GM12891 (cell line): ENCODE measurements around the gene BCAR3.

ENCODE experiments used
- POLR2A ChIP-seq: IDR thresholded peaks from 2 replicates; pipeline ENCODE4 v1.6.1; 2011; ENCODE audit warnings: low read depth, low read length, control low read depth
- POLR2AphosphoS5 ChIP-seq: IDR thresholded peaks from 2 replicates; pipeline ENCODE4 v1.6.1; 2011; ENCODE audit warnings: low read depth, low read length, control low read depth
- TAF1 ChIP-seq: IDR thresholded peaks from 2 replicates; pipeline ENCODE4 v1.6.1; 2011; ENCODE audit warnings: low read depth, low read length, control low read depth

- TF ChIP-seq TAF1 (no peak), POLR2A (no peak), POLR2AphosphoS5 (no peak)
These were observed 13.2 kb upstream of the BCAR3 start for GRCh38 chr1:93694819-93695218.
